GM19455 (cell line): Measurements from ENCODE around the gene MXD4.

Source experiments
- ATAC-seq: cut with Tn5 transposase; IDR thresholded peaks from one replicate; pipeline ENCODE4 v1.9.1; 2021; ENCODE audit not compliant: unreplicated experiment

The MXD4 gene

DNA sequence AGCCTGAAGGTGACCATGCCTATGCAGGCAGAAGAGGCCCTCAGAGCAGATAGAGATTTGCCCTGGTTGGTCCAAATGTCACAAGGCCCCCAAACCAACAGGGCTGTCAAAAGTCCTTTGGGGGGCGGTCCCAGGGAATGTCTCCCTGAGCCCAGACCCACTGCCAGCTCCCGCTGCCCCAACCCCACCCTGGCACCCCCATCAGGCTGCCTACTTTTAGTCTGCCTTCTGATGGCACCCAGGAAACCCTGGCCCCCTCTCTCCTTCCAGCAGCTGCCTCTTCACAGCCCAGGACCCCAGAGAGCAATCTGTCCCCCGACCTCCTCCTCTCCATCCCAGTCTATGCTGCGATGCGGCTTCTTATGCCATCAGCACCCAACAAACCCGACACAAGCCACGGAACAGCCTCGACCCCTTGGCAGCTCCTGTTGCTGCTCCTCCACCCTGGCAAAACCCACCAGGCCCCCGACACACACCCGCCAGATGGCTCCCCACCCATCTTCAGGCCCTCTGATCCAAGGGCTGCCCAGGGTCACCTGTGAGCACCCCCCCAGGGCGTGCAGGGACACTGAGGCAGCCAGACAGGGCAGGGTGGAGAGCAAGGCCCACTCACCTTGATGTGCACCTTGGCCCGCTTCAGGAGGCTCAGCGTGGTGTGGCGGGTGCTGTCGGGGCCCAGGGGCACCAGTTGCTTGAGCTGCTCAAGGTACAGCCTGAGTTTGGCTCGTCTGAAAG, 9.9 kb downstream of the MXD4 start:
- no peak for ATAC-seq

GRCh38 chr4:2251073-2251794, 10.7 kb downstream of the MXD4 start:
- ATAC-seq, result no peak

DNA sequence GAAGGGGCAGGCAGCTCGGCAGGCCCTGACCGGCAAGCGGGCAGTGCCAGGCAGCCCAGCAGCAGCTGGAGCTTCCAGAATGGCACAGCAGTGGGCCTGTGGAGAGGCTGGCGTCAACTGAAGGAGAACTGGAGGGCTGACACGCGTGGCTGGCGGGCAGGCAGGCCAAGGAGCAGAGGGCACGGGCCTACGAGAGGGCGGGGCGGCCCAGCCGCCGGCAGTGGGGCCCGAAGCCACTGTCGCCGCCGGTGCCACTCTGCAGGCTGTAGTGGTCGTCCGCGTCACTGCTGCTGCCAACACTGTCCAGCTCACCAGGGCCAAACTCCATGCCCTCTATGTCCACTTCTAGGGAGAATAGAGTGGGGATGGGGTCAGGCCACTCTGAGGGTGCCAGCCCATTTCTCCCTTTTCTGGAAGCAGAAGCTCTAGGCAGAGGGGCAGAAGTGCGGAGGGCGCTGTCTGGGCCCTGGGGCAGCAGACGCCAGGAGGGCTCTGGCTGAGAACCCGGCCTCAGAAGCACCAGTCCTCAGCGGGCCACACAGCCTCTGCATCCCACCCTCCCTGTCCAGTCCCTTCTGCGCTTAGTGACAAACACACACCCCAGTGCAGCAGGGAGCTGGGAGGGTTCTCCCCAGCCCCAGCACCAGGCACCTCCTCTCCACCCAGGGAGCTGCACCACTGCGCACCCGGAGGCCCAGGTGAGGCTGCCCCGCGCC, 11.4 kb downstream of the MXD4 start:
- no peak for ATAC-seq

GRCh38 chr4:2249526-2250356, 12.2 kb downstream of the MXD4 start:
- ATAC-seq, result no peak

GRCh38 chr4:2248821-2249261, 13.1 kb downstream of the MXD4 start:
- ATAC-seq, result no peak

DNA sequence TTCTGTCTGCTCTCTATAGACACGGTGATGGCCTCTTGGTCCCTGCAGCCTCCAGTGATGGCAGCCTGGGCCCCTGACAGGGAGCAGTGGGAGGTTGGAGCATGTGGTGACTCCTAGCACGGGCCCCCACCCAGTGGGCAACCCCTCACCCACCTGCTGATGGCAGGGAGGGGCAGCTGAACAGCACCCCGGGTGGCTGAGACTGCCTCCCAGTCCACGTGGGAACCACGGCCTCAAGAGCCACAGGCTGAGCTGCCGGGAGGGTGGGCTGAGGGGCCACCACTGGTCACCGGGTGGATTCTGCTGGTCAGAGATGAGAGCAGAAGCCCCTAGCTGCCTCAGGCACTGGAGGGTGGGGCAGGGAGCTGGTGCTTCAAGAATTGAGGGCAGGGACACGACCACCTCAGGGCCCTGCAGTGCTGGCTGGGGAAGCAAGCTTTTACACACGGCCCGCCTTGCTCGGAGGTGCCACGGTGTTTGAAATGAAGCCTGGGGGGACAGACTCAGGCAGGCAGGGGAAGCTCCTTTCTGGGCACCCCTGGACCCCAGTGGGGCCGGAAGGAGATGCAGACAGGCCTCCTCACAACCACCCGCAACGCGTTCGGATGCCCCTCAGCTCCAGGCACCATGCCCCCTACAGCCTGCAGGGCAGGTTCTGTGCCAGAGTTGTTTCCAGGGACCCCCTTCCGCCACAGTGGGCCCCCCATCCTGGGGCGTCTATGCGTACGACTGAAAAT, 13.7 kb downstream of the MXD4 start:
- ATAC-seq, result no peak

DNA sequence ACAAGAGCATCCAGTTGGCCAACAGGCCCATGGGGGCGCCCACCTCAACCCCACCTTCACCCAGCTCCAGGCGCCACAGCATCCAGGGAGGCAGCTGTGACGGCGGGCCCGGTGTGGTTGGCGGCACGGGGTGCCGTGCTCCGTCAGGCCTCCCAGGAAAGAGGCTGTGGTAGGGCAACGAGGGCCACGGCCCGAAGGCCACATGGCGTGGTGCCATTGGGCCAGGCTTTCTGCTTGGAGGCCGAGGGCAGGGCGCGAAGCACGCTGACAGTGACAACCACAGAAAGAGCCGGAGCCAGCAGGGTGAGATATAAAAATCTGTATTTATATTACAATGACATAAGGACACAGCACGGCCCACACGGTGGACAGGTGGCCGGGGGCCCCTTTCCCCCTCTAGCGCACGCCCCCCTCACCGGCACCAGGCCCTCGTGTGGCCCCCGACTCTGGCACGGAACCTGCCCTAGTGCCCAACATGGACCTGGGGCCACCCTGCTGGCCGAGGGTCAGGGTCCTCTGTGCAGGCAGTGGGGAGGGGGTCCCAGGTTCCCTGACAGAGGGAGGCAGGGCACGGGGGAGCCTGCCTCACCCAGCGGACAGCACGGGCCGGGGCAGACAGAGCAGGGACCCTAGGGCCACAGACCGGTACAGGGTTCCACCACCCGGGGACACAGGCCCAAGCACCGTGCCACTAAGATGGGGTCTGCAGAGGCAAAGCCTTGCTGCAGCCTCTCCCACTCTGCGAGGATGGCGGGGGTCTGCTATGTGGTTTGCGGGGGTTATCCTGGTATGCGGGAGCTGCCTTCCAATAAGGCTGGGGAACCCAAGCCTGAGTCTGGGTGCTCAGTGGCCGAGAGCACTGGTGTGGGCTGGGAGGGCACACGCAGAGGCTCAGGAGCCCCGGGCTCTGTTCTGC, 14.5 kb downstream of the MXD4 start:
- ATAC-seq, result no peak

GRCh38 chr4:2246384-2247127, 15.4 kb downstream of the MXD4 start:
- ATAC-seq, result no peak

DNA sequence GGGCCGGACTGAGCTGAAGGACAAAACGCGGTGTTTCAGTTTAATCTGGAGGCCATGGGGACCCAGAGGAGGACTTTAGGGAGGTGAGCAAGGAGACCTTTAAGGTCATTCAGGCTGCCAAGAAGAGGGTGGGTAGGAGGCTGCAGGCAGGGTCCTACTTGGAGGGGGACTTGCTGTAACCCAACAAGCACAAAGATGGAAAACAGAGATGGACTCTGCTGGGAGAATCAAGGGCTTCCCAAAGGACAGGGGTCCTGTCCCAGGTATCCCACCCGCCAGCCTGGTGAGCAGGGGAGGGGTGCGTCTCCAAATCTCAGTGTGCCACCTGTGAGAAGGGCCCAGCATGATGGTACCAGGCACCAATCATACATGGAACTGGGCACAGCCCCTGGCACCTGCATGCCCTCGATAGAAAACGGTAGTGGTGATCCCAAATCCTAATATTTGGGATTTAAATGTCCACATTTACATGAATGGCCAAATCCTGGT, 16.1 kb downstream of the MXD4 start:
- ATAC-seq, result no peak

DNA sequence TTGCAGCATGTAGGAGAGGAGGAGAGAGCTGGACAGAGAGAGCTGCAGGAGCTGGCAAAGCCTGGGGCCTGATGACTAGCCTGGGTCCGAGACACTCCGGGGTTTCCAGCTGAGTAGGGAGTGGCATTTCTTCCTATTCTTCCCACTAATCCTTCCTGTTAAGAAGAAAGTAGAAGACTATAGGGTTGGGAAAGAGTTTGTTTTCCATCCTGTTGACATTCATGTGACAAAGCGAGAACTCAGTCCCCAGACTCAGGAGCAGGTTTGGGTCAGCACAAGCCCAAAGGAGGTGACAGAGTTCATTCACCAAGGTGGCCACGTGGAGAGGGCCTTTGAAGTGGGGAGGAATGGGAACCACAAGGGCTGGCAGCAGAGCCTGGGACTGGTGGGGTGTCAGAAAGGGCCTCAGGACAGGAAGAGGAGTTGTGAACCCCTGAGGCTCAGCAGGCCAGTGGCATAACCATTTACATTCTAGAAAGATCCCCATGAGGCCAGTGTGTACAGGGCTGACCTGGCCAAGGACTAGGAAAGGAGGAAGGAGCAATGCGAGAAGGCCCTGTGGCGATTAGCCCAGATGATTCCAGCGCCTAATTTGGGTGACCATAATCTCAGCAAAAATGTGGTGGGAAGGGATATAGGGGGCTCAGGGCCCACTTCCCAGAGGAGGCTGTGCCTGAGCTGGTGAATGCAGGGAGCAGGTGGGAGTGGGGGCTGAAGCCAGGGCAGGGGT, 16.7 kb downstream of the MXD4 start:
- no peak for ATAC-seq

DNA sequence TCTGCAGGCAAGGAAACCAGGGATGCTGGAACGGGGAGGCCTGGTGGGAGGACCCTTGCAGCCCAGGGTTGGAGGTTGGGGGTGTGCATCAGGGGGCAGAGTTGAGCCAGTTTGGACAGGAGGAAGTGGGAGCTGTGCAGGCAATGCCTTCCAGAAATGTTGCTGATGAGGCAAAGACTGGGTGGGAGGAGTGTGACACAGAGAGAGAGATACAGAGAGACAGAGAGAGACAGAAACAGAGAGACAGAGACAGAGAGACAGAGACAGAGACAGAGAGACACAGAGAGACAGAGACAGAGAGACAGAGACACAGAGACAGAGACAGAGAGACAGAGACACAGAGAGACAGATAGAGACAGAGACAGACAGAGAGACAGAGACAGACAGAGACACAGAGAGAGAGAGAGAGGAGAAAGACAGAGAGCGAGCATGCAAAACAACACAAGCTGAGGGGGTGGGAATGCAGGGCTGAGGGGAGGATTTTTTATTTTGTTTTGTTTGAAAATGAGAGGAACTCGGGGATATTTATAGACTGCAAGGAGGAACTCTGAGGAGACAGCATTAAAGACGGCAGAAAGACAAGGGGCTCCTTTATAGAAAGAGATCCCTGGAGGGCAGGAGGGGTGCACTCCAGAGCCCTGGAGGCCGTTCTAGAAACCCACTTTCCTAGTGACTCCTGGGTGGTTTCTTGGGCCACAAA, 18.1 kb downstream of the MXD4 start:
- no peak for ATAC-seq

- peak; percentile 80 for ATAC-seq
Observed at GRCh38 chr4:2241410-2242353, 20.2 kb downstream of the MXD4 start, which contains the start of the genes HAUS3 and POLN. HAUS3 (minus strand) TSS chr4:2242121; CDS start chr4:2240946, 1,175 bp downstream. POLN (minus strand) TSS chr4:2242121; CDS start chr4:2229231, 12,890 bp downstream.

DNA sequence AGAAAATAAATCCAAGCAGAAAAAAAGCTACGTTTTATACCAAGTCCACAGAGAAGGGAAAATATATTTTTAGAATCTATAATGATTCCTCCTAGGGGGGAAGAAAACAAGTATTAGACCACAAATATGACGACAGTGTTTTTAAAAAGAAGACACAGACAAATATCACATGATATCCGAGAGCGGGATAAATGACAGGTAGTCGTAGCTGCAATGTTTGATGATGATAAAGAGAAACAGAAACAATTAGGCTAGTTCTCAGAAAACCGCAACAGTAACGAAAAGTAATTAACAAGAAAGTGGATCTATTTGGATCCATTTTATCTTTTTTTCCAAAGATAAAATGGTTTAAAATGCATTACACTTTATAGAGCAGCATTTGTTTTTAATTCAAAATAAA, 20.9 kb downstream of the MXD4 start:
- ATAC-seq, result no peak

GRCh38 chr4:2236944-2237666, 24.8 kb downstream of the MXD4 start:
- ATAC-seq, result no peak

GRCh38 chr4:2231082-2231481, 30.8 kb downstream of the MXD4 start:
- no peak for ATAC-seq
